Measurements from ENCODE around the gene IGSF9. TPM values are rescaled to one million over a fixed set of nuclear protein-coding genes. Genes with fewer than 3 reads are reported as not detected.

IGSF9 gene
- total and polyA plus RNA-seq, 10 of the 15 experiments (the other 5 are each of a cell fraction or from before 2014, with no cell fraction given): 0.04 to 0.07 TPM; not detected in 8

GRCh38 chr1:159983681-159984080 lies 38.3 kb upstream of the IGSF9 start:
- H2AFZ ChIP-seq (ENCODE audit: control insufficient read depth, low read depth, low read length): no peak overlapping the region
- FAIRE-seq: no peak
- ChIA-PET POLR2A (no interaction called here), SMC1A (ENCODE audit: uncharacterized antibody, unreplicated experiment) (interaction anchor here (1.5 to 1.7 kb wide), 2 partner anchors 30 to 184 kb away, joined by 3 to 5 read pairs; partner anchors contain the start of gene SLAMF9), CTCF (interaction anchor here (1.0 kb wide), 1 partner anchor 91 kb away, joined by 3 read pairs; no protein-coding TSS in a partner anchor), RAD21 (ENCODE audit: unreplicated experiment) (no interaction called here)
- in situ Hi-C loops (cut with MboI): no loop called here
- H3K4me3 ChIP-seq: no peak overlapping the region
- H3K27me3 ChIP-seq (replicated peaks in 1 of 2; ENCODE audit: control insufficient read depth in 2 of 2, insufficient read depth in 2 of 2, low read length in 1 of 2): peaks cover 0 to 2% of the 10 kb centered on the region in 2 experiments; a peak in 1 of 4 replicates
- no peak overlapping the region for H3K9ac ChIP-seq (ENCODE audit: control insufficient read depth, insufficient read depth, low read length)
- H3K4me2 ChIP-seq (ENCODE audit: control insufficient read depth, insufficient read depth): no peak overlapping the region
- H3K36me3 ChIP-seq (ENCODE audit: control insufficient read depth in 2 of 2, insufficient read depth in 2 of 2, low read length in 1 of 2): no peaks in the 10 kb centered on the region
- no peak overlapping the region for H3K27ac ChIP-seq (ENCODE audit: control insufficient read depth, insufficient read depth)
- H3K4me1 ChIP-seq (ENCODE audit: control insufficient read depth, insufficient read depth, low read length): no peaks in the 10 kb centered on the region
- no peaks in the 10 kb centered on the region for H3K9me3 ChIP-seq (replicated peaks; ENCODE audit: control insufficient read depth, insufficient read depth, low read length)
- no TSS peak for BruUV-seq (replicated peaks)
- 7% methylated on average over 5 of the region's 5 CpGs for WGBS (ENCODE audit: insufficient coverage, insufficient replicate concordance, low lambda C conversion rate, missing lambda C conversion rate)
- TF ChIP-seq NKRF (conservative IDR thresholded peaks at IDR 0.05) (no peak), NFXL1 (IDR thresholded peaks at IDR 0.05; ENCODE audit: borderline replicate concordance) (no peak), RUNX3 (IDR thresholded peaks at IDR 0.05; ENCODE audit: low read length) (no peak), ZZZ3 (IDR thresholded peaks at IDR 0.05; ENCODE audit: control insufficient read depth, insufficient read length, low read depth) (no peak), RELB (IDR thresholded peaks at IDR 0.05; ENCODE audit: low read depth) (no peak), ZBTB11 (CRISPR knock-in tag; IDR thresholded peaks at IDR 0.05) (no peak), E2F4 (IDR thresholded peaks at IDR 0.05; ENCODE audit: low read depth, low read length) (no peak), CHD2 (IDR thresholded peaks at IDR 0.05; ENCODE audit: borderline replicate concordance, low read depth, low read length) (no peak), PAX8 (IDR thresholded peaks at IDR 0.05) (no peak), KDM1A (IDR thresholded peaks at IDR 0.05; ENCODE audit: borderline replicate concordance) (no peak), MYB (IDR thresholded peaks at IDR 0.05; ENCODE audit: borderline replicate concordance, low read depth, low read length) (no peak), POLR2AphosphoS2 (IDR thresholded peaks at IDR 0.05; ENCODE audit: low read depth, low read length) (no peak), DPF2 (IDR thresholded peaks at IDR 0.05) (no peak), RAD51 (IDR thresholded peaks at IDR 0.05) (no peak), SMAD1 (IDR thresholded peaks at IDR 0.05; ENCODE audit: low read depth, partially characterized antibody) (no peak)
- intact Hi-C loops (cut with micrococcal nuclease; ENCODE audit: unreplicated experiment): no loop called here
- no peaks in the 10 kb centered on the region for H4K20me1 ChIP-seq (ENCODE audit: control insufficient read depth, insufficient read depth)
- ATAC-seq: no peak
- H3K79me2 ChIP-seq (ENCODE audit: control insufficient read depth, insufficient read depth, low read length): no peaks in the 10 kb centered on the region
- no peak for DNase-seq (ENCODE audit: low read depth, low spot score)
